CD4-positive, alpha-beta T cell treated with Interleukin-17A for 4 hours (primary cell): Measurements from ENCODE around the gene NLGN1.

Source experiments
- DNase-seq: peaks from one replicate; pipeline ENCODE4 v3.0.0-alpha.2; 2020; ENCODE audit warnings: mixed read lengths

The NLGN1 gene

DNA sequence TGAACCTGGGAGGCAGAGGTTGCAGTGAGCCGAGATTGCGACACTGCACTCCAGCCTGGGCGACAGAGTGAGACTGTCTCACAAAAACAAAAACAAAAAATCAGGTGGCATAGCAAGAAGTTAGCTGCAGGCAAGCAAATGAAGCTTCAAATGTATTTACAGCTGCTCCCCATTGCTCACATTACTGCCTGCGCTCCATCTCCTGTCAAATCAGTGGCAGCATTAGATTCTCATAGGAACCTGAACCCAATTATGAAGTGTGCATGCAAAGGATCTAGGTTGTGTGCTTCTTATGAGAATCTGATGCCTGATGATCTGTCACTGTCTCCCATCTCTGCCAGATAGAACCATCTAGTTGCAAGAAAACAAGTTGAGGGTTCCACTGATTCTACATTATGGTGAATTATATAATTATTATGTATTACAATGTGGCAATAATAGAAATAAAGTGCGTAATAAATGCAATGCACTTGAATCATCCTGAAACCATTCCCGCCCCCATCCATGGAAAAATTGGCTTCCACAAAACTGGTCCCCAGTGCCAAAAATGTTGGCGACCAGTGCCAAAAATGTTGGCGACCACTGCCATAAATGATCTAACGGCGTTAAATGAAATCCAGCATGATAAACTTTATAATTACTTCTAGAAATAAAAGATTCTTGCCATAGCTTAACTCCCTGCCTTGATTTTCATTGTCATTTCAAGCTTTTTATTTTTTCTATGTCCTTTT lies 844.9 kb downstream of the NLGN1 start:
- no peak for DNase-seq

DNA sequence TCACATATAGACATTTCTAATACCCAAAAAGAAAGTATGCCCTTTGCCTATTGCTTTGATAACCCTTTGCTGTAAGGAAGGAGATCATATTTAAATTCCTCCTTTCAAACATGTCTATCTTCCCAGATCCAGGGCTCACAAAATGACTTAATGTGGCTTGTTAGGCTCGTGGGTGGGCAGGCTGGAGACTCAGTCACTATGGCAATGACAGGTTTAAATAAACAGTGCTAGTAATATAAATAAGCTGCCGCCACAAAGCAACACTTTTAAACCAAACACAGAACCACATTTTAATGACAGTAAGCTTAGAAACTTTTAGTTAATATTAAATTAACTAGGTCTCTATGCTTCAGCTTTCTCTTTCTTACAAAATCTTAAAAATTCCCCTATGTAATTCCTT lies 845.6 kb downstream of the NLGN1 start:
- DNase-seq: no peak

DNA sequence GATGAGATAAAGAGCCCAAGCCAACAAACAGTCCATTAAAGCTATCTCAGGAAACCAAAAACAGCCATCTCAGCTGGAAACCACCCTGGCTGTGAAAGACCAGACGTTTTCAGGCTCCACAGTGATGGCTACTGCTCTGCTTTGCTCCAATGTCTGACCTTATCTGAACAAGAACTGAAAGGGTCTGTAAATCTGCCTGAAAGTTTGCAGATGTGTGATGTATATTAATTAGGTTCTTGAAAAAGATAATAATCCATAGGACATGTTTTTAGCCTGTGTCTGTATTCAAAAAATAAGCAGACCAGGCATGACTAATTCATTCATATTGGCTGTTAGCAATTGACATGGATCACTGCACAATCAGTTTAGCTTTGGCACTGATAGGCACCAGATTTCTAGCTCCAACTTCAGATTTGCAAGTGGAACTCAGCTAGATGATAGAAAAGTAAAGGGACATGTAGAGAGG lies 850.2 kb downstream of the NLGN1 start:
- no peak for DNase-seq

DNA sequence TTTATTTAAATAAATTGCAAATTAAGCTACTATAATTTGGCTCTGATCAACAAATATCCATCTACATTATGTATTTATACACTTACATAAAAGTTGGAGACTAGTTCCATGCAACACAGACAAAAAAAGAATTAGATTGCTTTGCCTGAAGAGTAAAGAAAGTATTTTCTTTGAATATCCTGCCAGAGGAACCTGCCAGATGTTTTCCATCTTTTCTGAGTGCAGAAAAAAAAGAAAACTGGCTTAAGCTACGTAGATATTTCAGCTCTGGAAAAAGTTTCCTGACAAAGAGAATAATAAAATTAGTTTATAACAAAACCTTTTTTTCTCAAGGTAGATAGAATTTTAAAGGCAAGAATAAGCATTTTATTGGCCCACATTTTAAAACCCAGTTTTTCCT lies 854.1 kb downstream of the NLGN1 start:
- no peak for DNase-seq

DNA sequence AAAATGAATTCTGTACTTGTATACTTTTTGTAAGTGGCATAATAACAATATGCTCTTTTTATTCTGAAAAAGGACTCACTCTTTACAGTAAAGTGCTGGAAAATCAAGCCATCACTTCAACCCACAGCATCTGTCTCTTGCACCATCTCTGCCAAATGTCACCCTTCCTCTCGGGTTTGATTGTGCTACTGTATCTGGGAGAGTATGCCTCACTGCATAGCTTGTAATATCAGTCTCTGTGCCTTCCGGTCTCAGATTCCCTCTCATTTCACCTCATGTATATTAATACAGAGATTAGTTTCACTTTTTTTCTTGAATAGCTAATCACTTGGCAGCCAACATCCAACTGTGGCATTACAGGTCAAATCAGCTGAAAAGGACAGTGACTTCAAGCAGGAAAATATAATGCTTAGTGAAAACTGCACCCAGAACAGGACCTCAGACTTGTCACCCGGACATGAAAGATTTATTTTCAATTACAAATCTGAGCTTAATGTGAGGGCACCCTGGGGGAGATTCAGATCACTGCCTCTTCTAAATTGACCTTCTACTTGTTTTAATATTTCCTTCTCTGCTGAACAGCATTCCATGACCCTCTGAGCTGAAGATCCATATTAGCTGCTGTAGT lies 855.8 kb downstream of the NLGN1 start:
- DNase-seq: no peak

DNA sequence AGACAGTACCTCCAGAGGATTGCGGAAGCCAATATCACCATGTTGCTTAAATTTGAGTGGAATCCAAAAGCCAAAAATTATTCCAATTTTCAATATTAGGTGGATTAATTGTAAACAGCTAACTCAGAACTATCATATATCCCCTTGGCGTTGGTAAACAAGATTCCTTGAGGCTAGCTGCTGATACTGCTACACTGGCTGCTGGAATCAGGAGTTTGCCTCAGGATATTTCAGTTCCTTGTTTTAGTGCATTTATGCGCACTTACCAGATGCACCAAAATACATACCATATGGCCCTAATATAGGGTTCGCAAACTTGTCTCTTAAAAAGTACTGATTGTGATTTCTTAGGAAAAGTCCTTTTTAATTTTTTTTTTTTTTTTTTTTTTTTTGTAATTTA lies 856.4 kb downstream of the NLGN1 start:
- DNase-seq: no peak

DNA sequence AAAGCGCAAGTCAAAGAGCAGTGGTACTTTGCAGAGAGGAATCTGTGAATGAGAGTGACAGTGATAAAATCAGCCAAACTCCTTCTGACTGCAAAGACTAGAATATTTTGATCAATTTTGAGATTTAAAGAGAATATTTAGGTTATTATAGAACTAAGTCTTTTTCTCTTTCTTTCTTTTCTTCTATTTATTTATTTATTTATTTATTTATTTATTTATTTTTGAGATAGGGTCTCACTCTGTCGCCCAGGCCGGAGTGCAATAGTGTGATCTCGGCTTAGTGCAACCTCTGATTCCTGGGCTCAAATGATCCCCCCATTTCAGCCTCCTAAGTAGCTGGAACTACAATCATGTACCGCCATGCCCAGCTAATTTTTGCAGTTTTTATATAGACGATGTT lies 857.9 kb downstream of the NLGN1 start:
- no peak for DNase-seq

DNA sequence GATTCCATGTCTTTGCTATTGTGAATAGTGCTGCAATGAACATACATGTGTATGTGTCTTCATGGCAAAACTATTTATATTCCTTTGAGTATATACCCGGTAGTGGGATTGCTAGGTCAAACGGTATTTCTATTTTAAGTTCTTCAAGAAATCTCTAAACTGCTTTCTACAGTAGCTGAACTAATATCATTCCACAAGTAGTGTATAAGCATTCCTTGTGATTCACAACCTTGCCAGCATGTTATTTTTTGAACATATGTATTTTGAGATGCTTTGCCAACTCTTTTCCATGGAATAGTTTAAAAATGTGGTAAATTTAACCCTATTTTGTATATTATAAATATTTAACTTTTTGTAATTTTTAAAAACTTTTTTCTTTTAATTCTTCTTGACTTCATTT lies 868.9 kb downstream of the NLGN1 start:
- DNase-seq: no peak

DNA sequence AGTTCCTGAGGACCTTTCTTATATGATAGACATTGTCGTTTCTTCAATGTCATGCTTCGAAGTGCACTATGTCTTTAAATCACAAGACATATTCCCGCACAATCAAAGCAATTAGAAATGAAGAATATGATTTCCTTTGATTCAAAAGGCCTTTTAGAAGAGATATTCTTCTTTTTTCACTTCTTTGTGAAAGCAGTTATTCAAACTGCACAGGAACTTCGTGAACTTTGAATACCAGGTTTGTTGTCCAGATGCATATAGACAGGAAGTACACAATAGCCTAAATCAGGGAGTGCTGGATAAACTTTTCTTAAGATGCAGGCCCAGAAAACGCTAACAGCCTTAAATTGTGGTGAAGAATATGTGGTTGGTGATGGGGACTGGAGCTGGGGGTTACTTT lies 870.5 kb downstream of the NLGN1 start:
- no peak for DNase-seq

DNA sequence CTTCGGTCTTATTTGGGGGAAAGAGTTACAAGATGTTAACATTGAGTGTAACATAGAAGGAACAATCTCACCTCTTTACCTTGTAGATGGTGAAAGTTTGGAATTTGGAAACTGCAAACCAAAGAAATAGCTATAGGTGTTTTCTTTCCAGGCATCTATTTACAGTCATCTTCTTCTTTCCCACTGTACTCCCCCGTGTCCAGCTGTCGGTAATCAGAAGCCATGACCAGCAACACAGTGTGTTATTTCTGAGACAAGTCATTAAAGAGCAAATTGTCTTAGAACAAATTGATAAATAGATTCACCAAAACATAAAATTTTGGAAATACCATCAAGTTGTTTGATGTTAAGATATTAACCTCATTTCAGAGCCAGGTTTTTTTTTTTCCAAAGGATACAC lies 871.0 kb downstream of the NLGN1 start:
- no peak for DNase-seq

DNA sequence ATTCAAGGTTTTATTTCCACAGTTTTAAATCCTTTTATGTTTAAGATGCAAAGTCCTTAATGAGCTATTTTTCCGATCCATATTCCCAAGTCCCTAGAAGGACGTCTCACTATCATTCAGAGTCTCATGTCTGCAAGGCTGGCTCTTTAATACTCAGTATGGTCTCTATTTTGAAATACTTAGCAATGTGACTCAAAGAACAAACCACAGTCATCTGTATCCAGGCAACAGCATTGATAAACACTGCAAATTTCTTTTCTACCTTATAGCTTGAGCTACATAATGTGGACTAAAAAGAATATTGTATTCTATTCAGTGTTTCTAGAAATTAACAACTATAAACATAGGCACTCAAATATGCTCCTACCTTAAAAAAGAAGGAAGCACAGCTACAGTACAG lies 873.3 kb downstream of the NLGN1 start:
- no peak for DNase-seq

DNA sequence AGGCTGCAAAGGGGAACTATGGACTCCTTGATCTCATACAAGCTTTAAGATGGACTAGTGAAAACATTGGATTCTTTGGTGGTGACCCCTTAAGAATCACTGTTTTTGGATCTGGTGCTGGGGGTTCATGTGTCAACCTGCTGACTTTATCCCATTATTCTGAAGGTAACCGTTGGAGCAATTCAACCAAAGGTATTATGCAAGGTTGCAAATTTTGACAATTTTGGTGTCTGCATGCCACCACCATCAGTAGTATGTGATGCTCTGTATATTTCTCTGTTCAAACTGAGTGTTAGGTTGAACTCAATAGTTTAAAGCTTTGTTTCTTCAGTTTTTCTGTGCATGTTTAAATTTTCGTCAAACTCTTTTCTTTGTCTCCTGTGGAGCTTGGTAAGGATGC lies 877.8 kb downstream of the NLGN1 start:
- no peak for DNase-seq

DNA sequence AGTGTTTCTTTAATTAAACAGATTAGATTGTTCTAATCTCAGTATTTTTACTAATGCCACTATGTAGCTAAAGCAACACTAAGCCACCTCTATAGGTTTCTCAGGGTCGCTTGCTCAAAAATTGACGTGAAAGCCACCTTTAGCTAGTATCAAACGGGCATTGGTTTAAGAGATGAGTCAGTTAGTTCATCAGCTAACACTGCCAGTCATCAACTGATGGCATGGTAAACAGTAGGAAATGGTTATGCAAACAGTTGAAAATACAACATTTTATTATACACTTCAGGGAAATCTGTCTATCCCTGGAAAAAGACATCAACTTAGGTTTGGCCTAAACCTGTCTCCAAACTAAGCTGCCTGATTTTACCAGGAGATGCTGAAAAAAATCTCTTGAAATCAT lies 879.3 kb downstream of the NLGN1 start:
- DNase-seq: no peak

DNA sequence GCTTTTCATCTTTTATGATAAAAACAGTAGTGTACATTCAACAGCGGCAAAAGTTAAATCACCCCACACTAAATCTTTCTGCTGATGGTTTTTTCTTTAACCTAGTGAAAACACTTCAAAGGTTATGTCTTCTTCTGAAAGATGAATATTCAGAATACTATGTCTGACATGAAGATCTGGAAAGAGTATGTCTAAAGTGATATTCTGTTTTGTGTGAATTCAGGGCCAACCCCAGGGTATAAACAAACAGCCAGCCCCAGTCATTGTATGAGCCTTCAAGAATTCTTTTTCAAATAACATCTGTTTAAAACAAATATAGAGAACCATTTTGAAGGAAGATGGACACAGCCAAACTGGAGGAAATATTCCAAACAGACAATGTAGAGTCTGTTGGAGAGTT lies 880.5 kb downstream of the NLGN1 start:
- DNase-seq: no peak

DNA sequence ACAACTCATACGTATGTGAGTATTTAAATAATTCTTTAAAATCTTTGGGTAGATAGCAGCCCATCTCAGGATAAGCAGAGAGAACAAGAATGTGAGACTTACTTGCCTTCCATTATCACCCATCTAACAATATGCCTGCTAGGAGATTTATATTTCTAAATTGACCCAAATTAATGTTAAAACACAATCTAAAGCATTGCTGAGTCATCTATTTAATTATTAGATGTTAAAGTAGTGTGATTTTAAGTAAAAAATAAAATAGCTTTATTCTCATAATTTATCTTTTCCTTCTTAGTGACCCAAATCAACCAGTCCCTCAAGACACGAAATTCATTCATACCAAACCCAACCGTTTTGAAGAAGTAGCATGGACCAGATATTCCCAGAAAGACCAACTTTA lies 882.6 kb downstream of the NLGN1 start:
- DNase-seq: no peak

DNA sequence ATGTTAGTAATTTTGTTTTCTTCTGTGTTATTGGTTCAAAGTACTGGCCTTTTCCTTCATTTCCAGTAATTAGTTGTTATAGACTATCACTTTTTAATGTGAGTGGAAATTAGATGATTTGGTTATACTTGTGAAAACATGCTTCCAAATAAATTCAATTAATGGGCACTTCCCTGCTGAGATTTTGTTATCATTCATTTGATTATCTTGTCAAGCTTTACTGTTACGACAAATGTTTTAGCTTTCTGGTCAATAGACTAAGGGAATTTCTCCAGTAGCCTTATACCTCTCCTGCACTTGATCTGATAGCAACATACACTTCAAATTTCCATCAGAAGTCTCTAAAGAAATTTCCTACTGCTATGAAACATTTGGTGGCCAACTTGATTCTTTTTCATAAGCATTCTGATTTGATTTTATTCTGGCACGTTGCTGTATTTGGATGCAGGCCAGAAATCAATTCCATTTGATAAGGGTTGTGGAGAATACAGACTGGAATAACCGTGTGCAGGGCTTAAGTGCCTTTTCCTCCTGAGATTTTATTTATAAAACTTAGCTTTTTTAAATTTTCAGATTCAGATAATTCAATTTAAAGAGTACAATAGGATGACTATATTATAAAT lies 887.8 kb downstream of the NLGN1 start:
- no peak for DNase-seq

DNA sequence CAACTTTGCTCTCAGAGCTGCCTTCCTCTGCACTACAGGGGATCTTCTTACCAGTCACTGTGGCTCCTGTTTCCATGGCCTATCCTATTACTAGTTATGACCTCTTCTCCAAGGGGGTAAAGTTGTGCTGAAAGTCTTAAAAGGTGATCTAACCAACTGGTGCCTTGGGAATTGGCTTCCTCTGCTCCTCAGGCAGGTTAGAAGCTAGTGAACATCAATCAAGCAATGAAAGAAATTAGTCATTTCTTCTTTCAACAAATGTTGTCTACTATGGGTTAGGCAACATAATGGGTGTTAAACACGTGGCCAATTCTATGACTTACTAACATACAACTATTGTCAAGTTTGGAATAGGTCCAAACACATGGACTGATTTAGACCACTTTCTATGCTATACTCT lies 890.2 kb downstream of the NLGN1 start:
- DNase-seq: no peak

DNA sequence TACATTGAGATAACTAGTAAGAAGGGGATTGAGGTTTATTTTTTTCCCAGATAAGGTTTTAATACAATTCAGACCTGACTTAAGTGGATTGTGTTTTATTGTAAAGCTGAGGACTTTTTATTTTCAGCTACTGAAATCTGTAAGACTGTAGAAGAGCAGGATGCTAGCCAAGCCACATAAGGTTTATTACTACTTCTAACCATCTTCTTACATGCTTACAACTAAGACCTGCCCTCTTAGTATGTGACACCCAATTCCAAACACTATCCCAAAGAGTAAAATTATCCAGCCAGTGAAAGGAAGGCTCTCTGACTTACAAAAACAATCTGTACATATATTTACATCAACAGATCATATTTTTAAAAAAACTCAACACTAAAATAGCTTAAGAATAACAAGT lies 897.1 kb downstream of the NLGN1 start:
- DNase-seq: no peak

DNA sequence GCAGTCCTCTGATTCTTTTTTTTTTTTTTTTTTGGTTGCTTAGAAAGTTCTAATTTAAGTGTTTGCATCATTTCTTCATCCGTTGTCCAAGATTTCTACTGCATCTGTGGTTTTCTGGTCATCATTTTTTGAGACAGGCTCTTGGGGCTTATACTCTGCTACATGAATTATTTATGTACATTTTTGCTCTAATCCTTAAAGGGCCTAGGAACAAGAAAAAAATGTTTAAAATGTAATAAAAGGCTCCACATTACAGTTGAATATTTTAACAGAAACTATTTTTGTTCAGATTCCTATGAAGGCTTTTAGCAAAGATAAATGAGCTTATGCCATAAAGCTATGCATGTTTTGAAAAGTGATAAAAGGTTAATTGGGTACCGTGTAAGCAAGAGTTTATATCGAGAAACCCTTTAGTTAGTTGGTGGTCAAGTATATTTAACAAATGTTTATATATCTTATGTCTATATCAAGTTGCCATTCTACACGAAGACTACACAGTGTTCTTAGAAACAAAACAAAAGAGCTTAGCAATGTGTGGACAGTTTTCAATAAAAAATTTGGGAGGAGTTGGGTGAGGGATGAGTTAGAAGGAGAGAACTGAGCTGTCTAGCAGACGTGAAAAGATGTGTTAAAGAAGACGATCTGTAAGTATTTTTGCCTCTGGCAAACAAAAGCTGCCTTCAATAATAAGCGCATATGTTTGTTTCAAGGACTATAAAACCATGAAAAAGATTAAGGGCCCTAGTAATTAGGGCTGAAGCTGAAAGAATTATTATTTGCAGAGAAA lies 898.0 kb downstream of the NLGN1 start:
- no peak for DNase-seq

DNA sequence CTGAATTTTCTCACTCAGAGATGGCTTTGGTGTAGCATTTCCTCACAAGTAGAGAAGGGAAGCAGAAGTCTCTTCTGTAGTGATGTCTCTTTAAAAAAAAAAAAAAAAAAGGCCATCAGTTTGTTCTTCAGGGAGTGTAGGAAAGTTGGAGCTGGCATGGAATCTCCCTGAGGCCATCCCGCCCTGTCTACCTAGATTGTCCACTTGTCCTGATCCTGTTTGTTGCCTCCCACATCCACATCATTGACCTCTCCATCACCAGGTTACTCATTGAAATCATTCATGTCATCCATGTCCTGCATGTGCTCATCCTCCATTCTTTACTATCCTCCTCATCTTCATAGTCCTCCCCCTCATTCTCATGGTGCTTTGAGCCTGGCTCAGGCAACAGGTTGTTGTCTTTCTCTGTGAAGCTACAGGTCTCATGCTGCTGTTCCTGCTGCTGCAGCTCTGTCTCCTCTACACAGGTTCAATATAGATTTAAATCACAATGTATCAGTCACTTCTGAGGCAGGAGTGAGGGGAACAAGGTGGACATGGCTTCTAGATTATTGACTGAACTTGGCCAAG lies 905.3 kb downstream of the NLGN1 start:
- DNase-seq: no peak

DNA sequence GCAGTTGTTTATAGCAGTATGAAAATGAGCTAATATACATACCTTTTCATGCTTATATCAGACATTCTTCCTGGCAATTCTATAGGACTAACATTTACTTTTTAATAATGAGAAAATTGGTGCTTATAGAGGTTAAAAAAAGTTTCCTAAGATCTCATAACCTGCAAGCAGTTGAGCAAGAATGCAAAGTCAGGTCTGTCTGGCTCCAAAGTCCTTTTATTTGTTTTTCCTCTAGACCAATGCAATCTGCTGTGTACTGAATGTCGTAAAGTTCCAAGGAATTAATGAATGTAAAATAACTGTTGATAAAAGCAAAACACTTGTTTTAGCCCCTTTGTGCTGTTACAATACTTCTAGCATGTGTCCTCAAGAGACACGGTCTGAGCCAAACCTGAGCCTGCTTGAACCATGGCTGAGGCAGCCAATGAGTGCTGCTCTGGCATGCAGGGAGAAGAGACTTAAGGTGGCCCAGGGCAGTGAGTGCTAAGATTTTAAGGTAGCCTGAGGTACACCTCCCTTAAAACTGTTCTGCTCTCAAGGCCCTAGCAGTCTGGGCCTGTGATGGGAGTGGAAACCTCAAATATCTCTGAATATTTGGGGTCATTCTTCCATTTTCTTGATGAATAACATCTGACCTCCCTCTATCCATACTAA lies 906.5 kb downstream of the NLGN1 start:
- no peak for DNase-seq

DNA sequence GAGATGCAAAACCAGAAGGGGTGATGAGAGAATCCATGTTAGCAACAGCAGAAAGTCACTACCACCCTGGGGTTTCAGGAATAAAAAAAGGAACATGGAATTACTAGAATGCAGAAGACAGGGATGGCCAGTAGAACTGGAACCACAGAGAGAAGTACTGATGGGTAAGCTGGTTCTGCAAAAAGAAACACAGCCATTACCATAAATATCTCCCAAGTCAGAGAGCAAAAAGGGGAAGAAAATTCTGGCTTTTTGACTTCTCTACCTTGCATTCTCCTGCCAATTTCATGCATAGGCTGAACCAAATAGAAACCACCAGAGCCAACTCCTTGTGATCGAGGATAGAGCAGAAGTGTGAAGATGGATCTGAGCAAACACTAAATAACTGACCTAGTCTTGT lies 911.2 kb downstream of the NLGN1 start:
- no peak for DNase-seq

DNA sequence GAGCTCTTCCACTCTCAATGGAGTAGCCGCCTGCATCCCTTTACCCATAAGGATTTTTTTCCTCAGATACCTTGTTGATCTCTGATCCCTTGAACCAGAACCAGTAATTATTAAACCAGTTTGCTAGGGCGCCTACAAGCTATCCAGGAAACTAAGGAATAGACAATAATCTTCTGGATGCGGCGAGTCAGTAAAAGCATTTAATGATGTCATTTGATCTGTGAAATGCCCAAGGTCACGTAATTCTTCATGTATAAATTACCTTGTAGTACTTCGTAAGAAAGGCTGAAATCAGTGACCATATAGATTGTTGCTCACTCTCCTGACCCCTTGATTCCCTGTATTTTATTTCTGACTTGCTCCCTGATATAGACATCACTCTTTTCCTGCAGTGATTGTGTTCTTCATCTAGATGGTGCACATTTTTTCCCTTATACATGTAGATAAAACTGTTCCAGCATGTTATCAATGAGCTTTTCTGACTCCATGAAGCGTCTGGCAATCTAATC lies 913.0 kb downstream of the NLGN1 start:
- DNase-seq: no peak
